Measurements from ENCODE around the gene F2RL3. TPM values are rescaled to one million over a fixed set of nuclear protein-coding genes. Genes with fewer than 3 reads are reported as not detected.

The F2RL3 gene
- total and polyA plus RNA-seq, 2 of the 8 experiments (the other 6 are each of a cell fraction or from before 2014, with no cell fraction given): not detected

GRCh38 chr19:16847430-16847829, 41.4 kb upstream of the F2RL3 start:
- H3K27ac ChIP-seq (ENCODE audit: low read depth, low read length): no peak overlapping the region
- H3K9me3 ChIP-seq (ENCODE audit: insufficient read depth in 2 of 2, low read depth in 1 of 2, low read length in 1 of 2): no peaks in the 10 kb centered on the region
- DNase-seq (ENCODE audit: low read depth in 1 of 2, low spot score in 2 of 2) (no peak), FAIRE-seq (no peak)
- H2BK120ac ChIP-seq (replicated peaks; ENCODE audit: low read depth, low read length): no peak overlapping the region
- H4K20me1 ChIP-seq (replicated peaks in 1 of 2; ENCODE audit: control insufficient read depth in 1 of 2, insufficient read depth in 2 of 2, low read length in 2 of 2): peaks cover 4 to 14% of the 10 kb centered on the region in 2 experiments
- H3K14ac ChIP-seq (ENCODE audit: insufficient read length): no peak overlapping the region
- no peak overlapping the region for H4K91ac ChIP-seq (replicated peaks; ENCODE audit: insufficient read length, low read length)
- peaks cover 0 to 2% (median under 1%) of the 10 kb centered on the region in 4 experiments; a peak in 2 of 7 replicates for H3K4me1 ChIP-seq (replicated peaks in 1 of 4; ENCODE audit: control insufficient read depth in 3 of 4, insufficient read depth in 4 of 4, low read length in 3 of 4)
- no peak overlapping the region for H4K5ac ChIP-seq (ENCODE audit: insufficient read length, low read depth, low read length)
- no peak overlapping the region for H3K56ac ChIP-seq (replicated peaks; ENCODE audit: insufficient read length, low read depth, low read length)
- peaks cover 25 to 83% (median 52%) of the 10 kb centered on the region in 4 experiments for H3K36me3 ChIP-seq (ENCODE audit: control insufficient read depth in 2 of 4, insufficient read depth in 4 of 4, low read length in 3 of 4)
- H2BK20ac ChIP-seq (ENCODE audit: low read length): no peak overlapping the region
- no peak overlapping the region for H4K8ac ChIP-seq (ENCODE audit: extremely low read depth, insufficient read depth, low read length)
- H3K79me2 ChIP-seq (ENCODE audit: control insufficient read depth in 1 of 2, insufficient read depth in 2 of 2, low read length in 2 of 2): no peaks in the 10 kb centered on the region; a peak in 1 of 4 replicates
- no peak overlapping the region for H3K18ac ChIP-seq (ENCODE audit: extremely low read depth, low read length)
- no peak overlapping the region for H2AK5ac ChIP-seq (ENCODE audit: low read depth, low read length)
- POLR2A ChIA-PET (ENCODE audit: partially characterized antibody): interaction anchor here (0.8 to 1.3 kb wide), 2 partner anchors 9 to 11 kb away, joined by 3 read pairs; no protein-coding TSS in a partner anchor
- TF ChIP-seq TEAD4 (IDR thresholded peaks at IDR 0.05; ENCODE audit: low read depth, low read length) (no peak), ATF3 (IDR thresholded peaks at IDR 0.05; ENCODE audit: insufficient read depth, low read depth, low read length) (no peak), SAP30 (IDR thresholded peaks at IDR 0.05; ENCODE audit: insufficient read depth, insufficient replicate concordance, low read length) (no peak)
- no peak overlapping the region for H2BK15ac ChIP-seq (ENCODE audit: low read length)
- no peak overlapping the region for H3K4ac ChIP-seq (replicated peaks; ENCODE audit: insufficient read length, low read depth, low read length)
- no peak overlapping the region for H2BK12ac ChIP-seq (ENCODE audit: low read depth, low read length)
- no peak overlapping the region for H2BK5ac ChIP-seq (ENCODE audit: low read depth, low read length)
- H2AFZ ChIP-seq (ENCODE audit: low read length): no peak overlapping the region
- H3K4me3 ChIP-seq (ENCODE audit: extremely low read depth in 1 of 4, insufficient read depth in 2 of 4, low read depth in 3 of 4, low read length in 4 of 4): no peak overlapping the region
- CTCF ChIA-PET (ENCODE audit: partially characterized antibody): no interaction called here
- H3K27me3 ChIP-seq (replicated peaks in 1 of 4; ENCODE audit: control insufficient read depth in 3 of 4, extremely low read depth in 1 of 4, insufficient read depth in 3 of 4, low read length in 3 of 4): no peaks in the 10 kb centered on the region
- H3K4me2 ChIP-seq (ENCODE audit: insufficient read depth in 1 of 2, low read depth in 2 of 2, low read length in 2 of 2): no peak overlapping the region
- no peak overlapping the region for H3K23ac ChIP-seq (ENCODE audit: insufficient read length)
- no peaks in the 10 kb centered on the region for H3K23me2 ChIP-seq (ENCODE audit: low read depth, low read length)
- WGBS, 2 experiments (ENCODE audit: extremely low coverage in 1 of 2, insufficient coverage in 1 of 2, insufficient read length in 1 of 2, insufficient replicate concordance in 2 of 2, low coverage in 1 of 2, low lambda C conversion rate in 2 of 2, missing lambda C conversion rate in 1 of 2): 90% methylated on average over 6 of the region's 6 CpGs; no CpG with 5 or more reads in 1 of the 2 experiments
- peaks cover 3% of the 10 kb centered on the region; the same call in 1 of the 2 replicates for H3K79me1 ChIP-seq (ENCODE audit: low read depth, low read length)
- no peak overlapping the region for H3K9ac ChIP-seq (replicated peaks in 1 of 4; ENCODE audit: extremely low read depth in 1 of 4, low read depth in 3 of 4, low read length in 3 of 4)

All from H1 (cell line).